GM19468 (cell line): Measurements from ENCODE around the gene ALK.

Experiments used
- ATAC-seq: cut with Tn5 transposase; IDR thresholded peaks from one replicate; pipeline ENCODE4 v1.9.1; 2021; ENCODE audit warnings: mild to moderate bottlenecking, moderate library complexity, moderate number of reproducible peaks; ENCODE audit not compliant: unreplicated experiment; ENCODE audit errors: extremely low read depth

ALK gene

GRCh38 chr2:29226808-29227207 is 694.6 kb downstream of the ALK start:
- no peak for ATAC-seq

GRCh38 chr2:29226375-29226774 is 695.0 kb downstream of the ALK start:
- ATAC-seq: no peak

GRCh38 chr2:29225814-29226213 is 695.6 kb downstream of the ALK start:
- no peak for ATAC-seq

- ATAC-seq: no peak
These were observed 696.5 kb downstream of the ALK start for GRCh38 chr2:29224693-29225551.

GRCh38 chr2:29223851-29224692 is 697.3 kb downstream of the ALK start:
- no peak for ATAC-seq

GRCh38 chr2:29223257-29223656 is 698.1 kb downstream of the ALK start:
- ATAC-seq: no peak

GRCh38 chr2:29222381-29223179 is 698.8 kb downstream of the ALK start:
- ATAC-seq: no peak

GRCh38 chr2:29220506-29221270 is 700.7 kb downstream of the ALK start:
- ATAC-seq: no peak

GRCh38 chr2:29219374-29219773 is 702.0 kb downstream of the ALK start:
- no peak for ATAC-seq

GRCh38 chr2:29218550-29219125 is 702.7 kb downstream of the ALK start:
- no peak for ATAC-seq

- no peak for ATAC-seq
These were observed 703.3 kb downstream of the ALK start for GRCh38 chr2:29218071-29218470.

- no peak for ATAC-seq
These were observed 704.8 kb downstream of the ALK start for GRCh38 chr2:29216609-29216909.

GRCh38 chr2:29215739-29216608 is 705.4 kb downstream of the ALK start:
- ATAC-seq: no peak

GRCh38 chr2:29215073-29215472 is 706.3 kb downstream of the ALK start:
- no peak for ATAC-seq

GRCh38 chr2:29213888-29214291 is 707.5 kb downstream of the ALK start:
- ATAC-seq: no peak

- ATAC-seq: no peak
These were observed 709.4 kb downstream of the ALK start for GRCh38 chr2:29212009-29212408.

GRCh38 chr2:29209551-29209950 is 711.8 kb downstream of the ALK start:
- ATAC-seq: no peak

GRCh38 chr2:29207352-29208148 is 713.8 kb downstream of the ALK start:
- ATAC-seq: no peak
